Mesothelial cell of epicardium (in vitro differentiated cells): ENCODE results near the gene FADS3. TPM values are rescaled to one million over a fixed set of nuclear protein-coding genes. Genes with fewer than 3 reads are reported as not detected.

Source experiments
- DNase-seq, 2 experiments: peaks; one replicate each; pipeline ENCODE4 v3.0.0; 2021; ENCODE audit warnings: low spot score in 2 of 2; ENCODE audit not compliant: unreplicated experiment in 2 of 2
- H3K27ac Mint-ChIP-seq: 2 replicates; pipeline ENCODE4 v1.8.0; 2021; ENCODE audit warnings: mixed read lengths
- H3K27me3 Mint-ChIP-seq: 2 replicates; pipeline ENCODE4 v1.8.0; 2021; ENCODE audit warnings: low read depth, mixed read lengths
- H3K36me3 Mint-ChIP-seq: 2 replicates; pipeline ENCODE4 v1.8.0; 2021; ENCODE audit warnings: mixed read lengths
- H3K4me1 Mint-ChIP-seq: 2 replicates; pipeline ENCODE4 v1.8.0; 2021; ENCODE audit warnings: mixed read lengths
- H3K4me3 Mint-ChIP-seq: 2 replicates; pipeline ENCODE4 v1.8.0; 2021; ENCODE audit warnings: mild to moderate bottlenecking, moderate library complexity, mixed read lengths
- H3K9me3 Mint-ChIP-seq: 2 replicates; pipeline ENCODE4 v1.8.0; 2021; ENCODE audit warnings: mixed read lengths
- CTCF ChIP-seq: fragments of 200-600 bp; sonication (generic); IDR thresholded peaks from one replicate; pipeline ENCODE4 v1.5.0; 2021; ENCODE audit warnings: antibody characterized with exemption; ENCODE audit not compliant: unreplicated experiment
- total RNA-seq: library from RNA; stranded (reverse); gene quantifications from 3 replicates; pipeline ENCODE4 v1.2.1, GENCODE V29; 2021

FADS3 gene
- total RNA-seq, 1 donor from 2014 or later = 8.9 TPM

- Mint-ChIP-seq H3K4me1 (peaks cover 14% of the 10 kb centered on the region), H3K36me3 (no peaks in the 10 kb centered on the region), H3K27ac (no peak overlapping the region), H3K27me3 (peaks cover 8% of the 10 kb centered on the region), H3K9me3 (no peaks in the 10 kb centered on the region), H3K4me3 (no peak overlapping the region)
- DNase-seq = no peak
- TF ChIP-seq CTCF = no peak
Measured at GRCh38 chr11:61873588-61874376, 17.6 kb downstream of the FADS3 start.

GRCh38 chr11:61872935-61873565, 18.3 kb downstream of the FADS3 start:
- Mint-ChIP-seq H3K27me3 (peaks cover 8% of the 10 kb centered on the region), H3K4me3 (no peak overlapping the region)
- TF ChIP-seq CTCF = no peak

GRCh38 chr11:61871158-61871597, 20.2 kb downstream of the FADS3 start:
- Mint-ChIP-seq H3K27ac (no peak overlapping the region), H3K4me1 (peaks cover 17% of the 10 kb centered on the region), H3K4me3 (peak overlapping the region; percentile 47), H3K36me3 (no peaks in the 10 kb centered on the region), H3K9me3 (no peaks in the 10 kb centered on the region), H3K27me3 (peaks cover 8% of the 10 kb centered on the region)
- DNase-seq = peak; percentile 63 to 86
- peak; percentile 88 for TF ChIP-seq CTCF

More at GRCh38 chr11:61872935-61873565, 18.3 kb downstream of the FADS3 start:
- Mint-ChIP-seq H3K36me3 (no peaks in the 10 kb centered on the region), H3K27ac (no peak overlapping the region), H3K4me1 (peaks cover 14% of the 10 kb centered on the region), H3K9me3 (no peaks in the 10 kb centered on the region)
- no peak for DNase-seq

- no peak for TF ChIP-seq CTCF
- Mint-ChIP-seq H3K27me3 (peaks cover 8% of the 10 kb centered on the region), H3K4me1 (peaks cover 17% of the 10 kb centered on the region), H3K9me3 (no peaks in the 10 kb centered on the region), H3K27ac (no peak overlapping the region), H3K36me3 (peaks cover 4% of the 10 kb centered on the region), H3K4me3 (no peak overlapping the region)
- DNase-seq = no peak
Measured at GRCh38 chr11:61870541-61871031, 20.8 kb downstream of the FADS3 start.

GRCh38 chr11:61869708-61870451, 21.5 kb downstream of the FADS3 start:
- DNase-seq = no peak
- peaks cover 7% of the 10 kb centered on the region for H3K36me3 Mint-ChIP-seq
- peaks cover 8% of the 10 kb centered on the region for H3K27me3 Mint-ChIP-seq

More at GRCh38 chr11:61869708-61870451, 21.5 kb downstream of the FADS3 start:
- no peak overlapping the region for H3K4me3 Mint-ChIP-seq
- TF ChIP-seq CTCF = no peak
- H3K4me1 Mint-ChIP-seq = peaks cover 17% of the 10 kb centered on the region
- H3K27ac Mint-ChIP-seq = peak overlapping the region; percentile 40
- no peaks in the 10 kb centered on the region for H3K9me3 Mint-ChIP-seq
